B cell (primary cell): ENCODE measurements around the gene VAMP4. TPM values are rescaled to one million over a fixed set of nuclear protein-coding genes. Genes with fewer than 3 reads are reported as not detected.
"Not testable (repeated sequence)": the region's sequence is repeated elsewhere in the genome, so short reads cannot be mapped to it uniquely, and the experiment has no call there.

ENCODE experiments used
- ATAC-seq: fragments of 200-7000 bp; cut with Tn5 transposase; one replicate; pipeline ENCODE4 v1.10.0; 2021; ENCODE audit warnings: low read depth, mild to moderate bottlenecking, moderate number of reproducible peaks, moderate library complexity
- CTCF ChIA-PET: fragments of 350-600 bp; sonication (Branson Sonifier 250); formaldehyde crosslinking; loops from one replicate; lab custom pipeline; 2021; ENCODE audit warnings: antibody characterized with exemption, inconsistent platforms; lab: Charles Lee
- POLR2A ChIA-PET: fragments of 350-600 bp; sonication (Branson Sonifier 250); formaldehyde crosslinking; loops from one replicate; lab custom pipeline; 2021; ENCODE audit warnings: antibody characterized with exemption; lab: Charles Lee
- DNase-seq: peaks from one replicate; pipeline ENCODE4 v3.0.0; 2013
- H2AFZ ChIP-seq: 2 replicates; pipeline ENCODE4 v1.6.1; 2012; ENCODE audit warnings: mild to moderate bottlenecking, low read depth, low read length; ENCODE audit not compliant: insufficient read depth, poor library complexity, severe bottlenecking
- H3K27ac ChIP-seq, 2 donors: 1 replicate in 1 of 2; 2 replicates in 1 of 2; pipeline ENCODE4 v1.5.1; 2012 to 2013; ENCODE audit warnings: low read length in 2 of 2, mild to moderate bottlenecking in 2 of 2, moderate library complexity in 1 of 2
- H3K27me3 ChIP-seq, 4 experiments: fragments of 200-600 bp in 1 of 4; sonication (generic) in 1 of 4; replicated peaks in 1 of 4; 1 replicate in 2 of 4; 2 replicates in 2 of 4; pipeline versions ENCODE4 v1.6.1 to v1.7.0; 2013 to 2016; ENCODE audit warnings: low read length in 3 of 4, mild to moderate bottlenecking in 2 of 4, mixed read lengths in 1 of 4, moderate library complexity in 1 of 4; ENCODE audit not compliant: insufficient read depth in 4 of 4, control insufficient read depth in 3 of 4; ENCODE audit errors: control extremely low read depth in 1 of 4
- H3K36me3 ChIP-seq, 2 experiments: replicated peaks in 1 of 2; 1 replicate in 1 of 2; 2 replicates in 1 of 2; pipeline versions ENCODE4 v1.6.1 to v1.7.1; 2013; ENCODE audit warnings: low read length in 1 of 2; ENCODE audit not compliant: insufficient read depth in 2 of 2, control insufficient read depth in 1 of 2; ENCODE audit errors: control extremely low read depth in 1 of 2, extremely low read depth in 1 of 2
- H3K4me1 ChIP-seq, 2 donors: fragments of 200-600 bp in 1 of 2; sonication (generic) in 1 of 2; 1 replicate in 1 of 2; 2 replicates in 1 of 2; pipeline versions ENCODE4 v1.5.1 to v1.6.1; 2013 to 2017; ENCODE audit warnings: low read length in 2 of 2; ENCODE audit not compliant: control insufficient read depth in 2 of 2, insufficient read depth in 2 of 2
- H3K4me2 ChIP-seq: replicated peaks from 2 replicates; pipeline ENCODE3; 2012; ENCODE audit warnings: mild to moderate bottlenecking, low read depth, low read length; ENCODE audit not compliant: poor library complexity, severe bottlenecking
- H3K4me3 ChIP-seq, 5 experiments: fragments of 200-600 bp in 1 of 5; sonication (generic) in 1 of 5; 1 replicate in 3 of 5; 2 replicates in 2 of 5; pipeline versions ENCODE4 v1.5.1 to v1.7.0; 2011 to 2016; ENCODE audit warnings: low read length in 4 of 5, mild to moderate bottlenecking in 4 of 5, low read depth in 2 of 5, control low read depth in 1 of 5, moderate library complexity in 1 of 5; ENCODE audit not compliant: insufficient read depth in 1 of 5; ENCODE audit errors: control extremely low read depth in 1 of 5, extremely low read depth in 1 of 5
- H3K79me2 ChIP-seq: fragments of 200-600 bp; sonication (generic); one replicate; pipeline ENCODE4 v1.6.0; 2016; ENCODE audit warnings: low read length; ENCODE audit not compliant: control insufficient read depth, insufficient read depth
- H3K9ac ChIP-seq: fragments of 200-600 bp; sonication (generic); 2 replicates; pipeline ENCODE4 v1.6.1; 2017; ENCODE audit warnings: mild to moderate bottlenecking, low read length, moderate library complexity
- H3K9me3 ChIP-seq, 3 donors: one replicate each; pipeline versions ENCODE4 v1.6.1 to v1.7.1; 2013; ENCODE audit warnings: low read length in 2 of 3; ENCODE audit not compliant: control insufficient read depth in 2 of 3, insufficient read depth in 1 of 3; ENCODE audit errors: control extremely low read depth in 1 of 3
- H4K20me1 ChIP-seq: 2 replicates; pipeline ENCODE4 v1.6.0; 2012; ENCODE audit warnings: mild to moderate bottlenecking, low read length; ENCODE audit not compliant: insufficient read depth, control insufficient read depth, poor library complexity, severe bottlenecking
- H3K27ac Mint-ChIP-seq: one replicate; pipeline ENCODE4 v1.8.0; 2021; ENCODE audit warnings: mixed read lengths
- H3K27me3 Mint-ChIP-seq: one replicate; pipeline ENCODE4 v1.8.0; 2021; ENCODE audit warnings: mixed read lengths
- H3K4me1 Mint-ChIP-seq: one replicate; pipeline ENCODE4 v1.8.0; 2021; ENCODE audit warnings: mixed read lengths
- H3K4me3 Mint-ChIP-seq: one replicate; pipeline ENCODE4 v1.8.0; 2021; ENCODE audit warnings: mixed read lengths
- H3K9me3 Mint-ChIP-seq: one replicate; pipeline ENCODE4 v1.8.0; 2022; ENCODE audit warnings: mixed read lengths; ENCODE audit not compliant: insufficient read depth
- EZH2 ChIP-seq: IDR thresholded peaks from 2 replicates; pipeline ENCODE4 v1.6.1; 2012; ENCODE audit warnings: borderline replicate concordance, low read depth, mild to moderate bottlenecking, moderate library complexity, low read length; ENCODE audit not compliant: insufficient read depth, poor library complexity, severe bottlenecking
- WGBS: methylation state at CpG from one replicate; pipeline ENCODE4 v1.1.5; 2013; ENCODE audit warnings: missing lambda C conversion rate; ENCODE audit not compliant: insufficient coverage; 5-methylcytosine and 5-hydroxymethylcytosine counted together
- intact Hi-C: fragments of 100-400 bp; cut with micrococcal nuclease; formaldehyde crosslinking; loops from one replicate; pipeline ENCODE4 v1.10.0; 2022
- polyA plus RNA-seq: library from polyadenylated mRNA; depleted of rRNA; stranded (reverse); fragments of >200 nt; gene quantifications from 2 replicates; pipeline ENCODE4 v1.2.3, GENCODE V29; 2012
- total RNA-seq, 2 donors: library from RNA; stranded (reverse); fragments of 120-200 nt in 1 of 2; gene quantifications; 1 replicate in 1 of 2; 2 replicates in 1 of 2; pipeline versions ENCODE4 v1.2.3 to v1.2.4, GENCODE V29; 2013 to 2022
- TF ChIP-seq, protein P1 (sequence below): fragments of 200-600 bp; IDR thresholded peaks from one replicate; pipeline ENCODE4 v1.8.0; 2022; ENCODE audit warnings: antibody characterized with exemption, mild to moderate bottlenecking

VAMP4 gene
- total and polyA plus RNA-seq, 2 donors (not counting 1 experiment from before 2014, with no cell fraction given): 11.6 to 21.8 TPM

DNA sequence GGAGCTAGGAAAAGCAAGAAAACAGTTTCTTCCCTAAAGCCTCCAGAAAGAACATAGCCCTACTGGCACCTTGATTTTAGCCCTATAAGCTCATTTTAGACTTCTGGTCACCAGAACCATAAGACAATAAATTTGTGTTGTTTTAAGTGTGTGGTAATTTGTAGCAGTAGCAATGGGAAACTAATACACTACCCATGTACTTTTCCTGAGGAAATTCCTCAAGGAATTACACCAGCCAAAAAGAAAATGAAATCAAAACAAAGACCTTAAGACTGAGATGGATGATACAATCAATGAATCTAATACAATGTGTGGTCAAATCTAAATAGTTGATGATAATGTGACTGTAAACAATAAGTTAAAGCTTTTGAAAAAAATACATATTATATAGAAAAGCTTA, 11.8 kb downstream of the VAMP4 start:
- CTCF ChIA-PET: no interaction called here
- Histone ChIP-seq H3K36me3 (peaks cover 1 to 15% of the 10 kb centered on the region in 2 experiments), H3K4me2 (no peak overlapping the region), H3K27ac (no peak overlapping the region), H3K4me1 (no peaks in the 10 kb centered on the region), H3K9me3 (no peaks in the 10 kb centered on the region), H4K20me1 (peaks cover 7% of the 10 kb centered on the region), H3K27me3 (no peaks in the 10 kb centered on the region), H2AFZ (no peak overlapping the region), H3K9ac (no peak overlapping the region), H3K79me2 (peaks cover 45% of the 10 kb centered on the region), H3K4me3 (no peak overlapping the region)
- intact Hi-C loops: no loop called here
- POLR2A ChIA-PET: no interaction called here
- Mint-ChIP-seq H3K27me3 (no peaks in the 10 kb centered on the region), H3K27ac (no peak overlapping the region), H3K4me1 (peaks cover 2% of the 10 kb centered on the region), H3K9me3 (no peaks in the 10 kb centered on the region), H3K4me3 (no peak overlapping the region)
- no peak for TF ChIP-seq EZH2
- TF ChIP-seq, protein P1, sequence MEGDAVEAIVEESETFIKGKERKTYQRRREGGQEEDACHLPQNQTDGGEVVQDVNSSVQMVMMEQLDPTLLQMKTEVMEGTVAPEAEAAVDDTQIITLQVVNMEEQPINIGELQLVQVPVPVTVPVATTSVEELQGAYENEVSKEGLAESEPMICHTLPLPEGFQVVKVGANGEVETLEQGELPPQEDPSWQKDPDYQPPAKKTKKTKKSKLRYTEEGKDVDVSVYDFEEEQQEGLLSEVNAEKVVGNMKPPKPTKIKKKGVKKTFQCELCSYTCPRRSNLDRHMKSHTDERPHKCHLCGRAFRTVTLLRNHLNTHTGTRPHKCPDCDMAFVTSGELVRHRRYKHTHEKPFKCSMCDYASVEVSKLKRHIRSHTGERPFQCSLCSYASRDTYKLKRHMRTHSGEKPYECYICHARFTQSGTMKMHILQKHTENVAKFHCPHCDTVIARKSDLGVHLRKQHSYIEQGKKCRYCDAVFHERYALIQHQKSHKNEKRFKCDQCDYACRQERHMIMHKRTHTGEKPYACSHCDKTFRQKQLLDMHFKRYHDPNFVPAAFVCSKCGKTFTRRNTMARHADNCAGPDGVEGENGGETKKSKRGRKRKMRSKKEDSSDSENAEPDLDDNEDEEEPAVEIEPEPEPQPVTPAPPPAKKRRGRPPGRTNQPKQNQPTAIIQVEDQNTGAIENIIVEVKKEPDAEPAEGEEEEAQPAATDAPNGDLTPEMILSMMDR: no peak
- DNase-seq: no peak
- no peak for ATAC-seq

DNA sequence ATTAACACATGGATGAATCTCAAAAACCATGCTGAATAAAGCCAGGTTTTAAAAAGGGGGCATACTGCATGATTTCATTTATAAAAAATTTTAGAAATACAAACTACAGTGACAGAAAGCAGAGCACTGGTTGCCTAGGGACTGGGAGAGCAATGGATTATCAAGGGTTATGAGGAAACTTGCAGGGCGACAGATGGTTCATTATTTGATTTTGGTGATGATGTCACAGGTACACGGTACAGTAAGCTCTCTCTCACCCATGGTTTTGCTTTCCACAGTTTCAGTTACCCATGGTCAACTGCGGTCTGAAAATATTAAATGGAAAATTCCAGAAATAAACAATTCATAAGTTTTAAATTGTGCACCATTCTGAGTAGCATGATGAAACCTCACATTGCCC, 14.1 kb downstream of the VAMP4 start:
- no peak overlapping the region for H2AFZ ChIP-seq
- H3K9me3 Mint-ChIP-seq: no peaks in the 10 kb centered on the region
- ChIA-PET CTCF (no interaction called here), POLR2A (no interaction called here)
- no CpG with 5 or more reads among the region's 3 CpGs for WGBS
- intact Hi-C loops: no loop called here
- DNase-seq (no peak), ATAC-seq (no peak)
- no peak overlapping the region for H3K27ac Mint-ChIP-seq
- H3K4me1 ChIP-seq: no peaks in the 10 kb centered on the region
- H3K27me3 Mint-ChIP-seq: no peaks in the 10 kb centered on the region
- no peaks in the 10 kb centered on the region for H3K4me1 Mint-ChIP-seq
- no peak overlapping the region for H3K4me2 ChIP-seq
- no peak for TF ChIP-seq EZH2
- TF ChIP-seq, protein P1: no peak
- no peaks in the 10 kb centered on the region for H3K27me3 ChIP-seq
- peaks cover 7% of the 10 kb centered on the region for H4K20me1 ChIP-seq
- H3K9ac ChIP-seq: no peak overlapping the region
- no peak overlapping the region for H3K4me3 Mint-ChIP-seq
- H3K4me3 ChIP-seq: no peak overlapping the region
- H3K36me3 ChIP-seq: peaks cover 1 to 19% of the 10 kb centered on the region in 2 experiments
- peaks cover 41% of the 10 kb centered on the region for H3K79me2 ChIP-seq
- H3K27ac ChIP-seq: no peak overlapping the region
- H3K9me3 ChIP-seq: peaks cover 0 to 7% (median 4%) of the 10 kb centered on the region in 3 donors

DNA sequence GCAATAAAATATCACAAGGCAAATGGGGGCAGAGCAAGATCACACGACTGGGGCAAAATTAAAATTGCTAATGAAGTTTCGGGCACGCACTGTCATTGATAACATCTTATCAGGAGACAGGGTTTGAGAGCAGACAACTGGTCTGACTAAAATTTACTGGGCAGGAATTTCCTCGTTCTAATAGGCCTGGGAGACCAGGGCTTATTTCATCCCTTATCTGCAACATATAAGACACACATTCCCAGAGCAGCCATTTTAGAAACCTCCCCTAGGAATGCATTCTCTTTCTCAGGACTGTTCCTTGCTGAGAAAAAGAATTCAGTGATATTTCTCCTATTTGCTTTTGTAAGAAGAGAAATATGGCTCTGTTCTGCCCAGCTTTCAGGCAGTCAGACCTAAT, 18.7 kb downstream of the VAMP4 start:
- ATAC-seq, H4K20me1 ChIP-seq, H3K4me3 ChIP-seq, H3K27me3 ChIP-seq, H3K9ac ChIP-seq, POLR2A ChIA-PET, H3K9me3 Mint-ChIP-seq, H3K27ac Mint-ChIP-seq, DNase-seq, H3K4me1 Mint-ChIP-seq, CTCF ChIA-PET, H3K4me2 ChIP-seq, intact Hi-C loops, H3K4me3 Mint-ChIP-seq, H2AFZ ChIP-seq, H3K9me3 ChIP-seq, H3K27me3 Mint-ChIP-seq, H3K27ac ChIP-seq, H3K4me1 ChIP-seq: not testable (repeated sequence)
- Histone ChIP-seq H3K36me3 (peaks cover 1 to 21% of the 10 kb centered on the region in 2 experiments), H3K79me2 (peaks cover 33% of the 10 kb centered on the region)
- 98% methylated on average over 4 of the region's 4 CpGs for WGBS
